AG08396 (cell line): ENCODE data around the gene TRMT11.
"Not testable (repeated sequence)": the region's sequence is repeated elsewhere in the genome, so short reads cannot be mapped to it uniquely, and the experiment has no call there.

Experiments
- DNase-seq: peaks from one replicate; pipeline ENCODE4 v3.0.0; 2012; ENCODE audit warnings: low spot score, mixed read lengths

TRMT11 gene

GRCh38 chr6:126047648-126048047 is 61.3 kb downstream of the TRMT11 start:
- no peak for DNase-seq

GRCh38 chr6:126048635-126049034 is 62.3 kb downstream of the TRMT11 start:
- no peak for DNase-seq

- no peak for DNase-seq
These were observed 64.5 kb downstream of the TRMT11 start for GRCh38 chr6:126050795-126051194.

- no peak for DNase-seq
These were observed 65.5 kb downstream of the TRMT11 start for GRCh38 chr6:126051791-126052190.

- DNase-seq, result no peak
These were observed 66.1 kb downstream of the TRMT11 start for GRCh38 chr6:126052485-126052884.

- no peak for DNase-seq
These were observed 67.9 kb downstream of the TRMT11 start for GRCh38 chr6:126054258-126054702.

- DNase-seq, result no peak
These were observed 68.5 kb downstream of the TRMT11 start for GRCh38 chr6:126054802-126055201.

- DNase-seq, result no peak
These were observed 69.1 kb downstream of the TRMT11 start for GRCh38 chr6:126055449-126055848.

- DNase-seq, result no peak
These were observed 70.1 kb downstream of the TRMT11 start for GRCh38 chr6:126056355-126057004.

GRCh38 chr6:126058085-126058484 is 71.7 kb downstream of the TRMT11 start:
- DNase-seq, result not testable (repeated sequence)

- no peak for DNase-seq
These were observed 74.1 kb downstream of the TRMT11 start for GRCh38 chr6:126060400-126060799.

GRCh38 chr6:126063512-126064146 is 77.3 kb downstream of the TRMT11 start:
- DNase-seq, result no peak

- DNase-seq, result no peak
These were observed 78.0 kb downstream of the TRMT11 start for GRCh38 chr6:126064257-126064747.

- no peak for DNase-seq
These were observed 78.5 kb downstream of the TRMT11 start for GRCh38 chr6:126064748-126065401.

- no peak for DNase-seq
These were observed 80.0 kb downstream of the TRMT11 start for GRCh38 chr6:126066053-126067048.

- DNase-seq, result no peak
These were observed 80.7 kb downstream of the TRMT11 start for GRCh38 chr6:126067073-126067472.

- DNase-seq, result no peak
These were observed 83.1 kb downstream of the TRMT11 start for GRCh38 chr6:126069449-126069848.

GRCh38 chr6:126071000-126071647 is 84.8 kb downstream of the TRMT11 start:
- DNase-seq, result no peak

- no peak for DNase-seq
These were observed 85.8 kb downstream of the TRMT11 start for GRCh38 chr6:126072172-126072571.

- DNase-seq, result no peak
These were observed 86.5 kb downstream of the TRMT11 start for GRCh38 chr6:126072834-126073233.

GRCh38 chr6:126075335-126076071 is 89.2 kb downstream of the TRMT11 start:
- no peak for DNase-seq
